Jurkat, Clone E6-1 (cell line): ENCODE results near the gene NHSL2.

ENCODE experiments used
- DNase-seq: peaks from one replicate; pipeline ENCODE4 v3.0.0-alpha.2; 2011; ENCODE audit warnings: low read depth, low spot score
- H3K4me3 ChIP-seq: 2 replicates; pipeline ENCODE4 v1.5.1; 2011; ENCODE audit warnings: mild to moderate bottlenecking, low read length, control low read depth, moderate library complexity

The NHSL2 gene

DNA sequence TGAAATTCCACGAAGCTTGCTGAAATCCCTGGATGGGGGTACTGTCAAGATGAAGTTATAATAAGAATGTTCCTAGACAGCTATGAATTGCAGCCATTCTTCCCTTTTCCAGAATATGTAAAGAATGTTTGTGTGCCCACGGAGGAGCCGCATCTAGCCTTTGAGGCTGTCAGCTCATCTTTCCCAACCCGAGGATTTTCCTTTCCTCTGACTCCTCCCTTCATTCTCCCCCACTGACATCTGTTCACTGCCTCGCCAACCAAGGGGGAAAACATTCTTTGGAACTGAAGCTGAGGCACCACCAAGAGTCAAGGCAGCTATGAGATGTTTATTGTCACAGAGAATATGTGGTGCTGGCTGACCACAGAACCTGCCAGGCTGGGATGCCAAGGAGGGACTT, 8.8 kb downstream of the NHSL2 start:
- H3K4me3 ChIP-seq = no peak overlapping the region
- no peak for DNase-seq

DNA sequence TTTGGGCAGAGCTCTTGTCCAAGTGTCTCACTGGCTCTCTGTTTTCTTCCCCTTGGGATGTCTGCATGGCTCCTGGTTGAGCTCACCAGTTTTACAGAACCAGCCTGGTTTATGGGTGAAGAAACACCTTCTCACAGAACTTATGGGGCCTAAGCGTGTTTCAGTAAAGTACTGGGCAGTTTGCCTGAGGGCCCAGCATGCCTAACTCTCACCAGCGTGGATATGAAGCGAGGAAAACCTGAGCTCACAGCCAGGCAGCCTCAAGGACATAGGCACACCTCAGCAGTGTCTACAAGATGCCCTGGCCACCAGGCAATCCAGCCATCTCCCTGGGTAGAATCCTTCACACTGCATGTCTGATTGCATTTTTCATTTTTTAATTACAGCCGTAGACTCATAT, 9.2 kb downstream of the NHSL2 start:
- no peak overlapping the region for H3K4me3 ChIP-seq
- no peak for DNase-seq

DNA sequence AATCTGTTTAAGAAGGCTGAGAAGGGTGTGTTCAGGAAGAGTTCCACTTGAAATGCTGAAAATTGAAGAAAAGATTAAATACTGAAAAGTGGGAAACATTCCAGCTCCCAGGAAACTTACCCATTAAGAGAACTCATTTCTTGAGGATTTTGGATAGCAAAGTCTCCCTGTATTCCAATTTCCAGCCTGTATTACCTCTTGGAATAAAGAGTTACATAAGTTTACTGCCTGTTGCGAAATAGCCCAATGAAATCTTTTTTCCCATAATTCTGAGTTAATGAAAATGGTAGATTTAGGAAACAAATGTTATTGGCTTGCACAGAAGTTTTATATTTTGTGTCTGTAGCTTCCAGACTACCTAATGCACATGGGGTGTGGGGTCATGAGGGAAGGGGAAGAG, 12.0 kb downstream of the NHSL2 start:
- no peak for DNase-seq

DNA sequence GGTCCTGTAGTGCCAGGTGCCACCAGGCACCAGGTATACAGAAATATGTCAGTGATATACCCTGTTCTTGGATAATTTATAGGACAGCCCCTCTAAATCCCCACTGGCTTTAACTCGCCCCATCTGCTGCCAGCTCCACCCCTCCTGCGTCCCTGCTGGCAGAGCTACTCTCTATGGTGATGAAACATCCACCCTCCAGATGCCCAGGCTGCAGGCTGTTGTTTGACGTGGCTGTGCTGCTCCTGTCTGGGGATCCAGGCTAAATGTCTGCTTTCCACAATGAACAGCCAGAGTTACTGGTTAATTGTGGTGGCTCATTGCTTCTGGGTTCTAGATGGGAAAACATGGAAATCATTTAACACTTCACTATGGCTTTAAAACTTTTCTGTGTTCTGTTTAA, 12.9 kb downstream of the NHSL2 start:
- no peak overlapping the region for H3K4me3 ChIP-seq
- DNase-seq = no peak

More for the DNA sequence above, 12.0 kb downstream of the NHSL2 start:
- H3K4me3 ChIP-seq = no peak overlapping the region

DNA sequence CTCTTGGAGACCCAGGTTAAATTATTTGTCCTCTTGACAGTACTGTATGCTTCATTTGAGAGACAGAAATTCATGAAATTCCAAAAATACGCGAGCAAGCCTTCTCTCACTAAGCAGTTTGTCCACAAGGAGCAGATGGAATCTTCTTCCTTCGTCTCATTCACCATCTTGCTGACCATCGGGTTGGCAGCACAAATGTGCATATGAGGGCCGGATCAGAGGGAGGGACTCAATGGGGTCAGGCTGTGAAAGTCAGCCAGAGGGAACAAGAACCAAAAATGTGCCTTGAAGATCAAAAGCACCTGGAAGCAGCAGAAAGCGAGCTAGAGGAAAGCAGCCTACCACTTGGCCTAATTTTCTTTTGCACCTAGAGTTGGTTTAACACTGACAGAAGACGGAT, 16.4 kb downstream of the NHSL2 start:
- DNase-seq = no peak
- H3K4me3 ChIP-seq = no peak overlapping the region

DNA sequence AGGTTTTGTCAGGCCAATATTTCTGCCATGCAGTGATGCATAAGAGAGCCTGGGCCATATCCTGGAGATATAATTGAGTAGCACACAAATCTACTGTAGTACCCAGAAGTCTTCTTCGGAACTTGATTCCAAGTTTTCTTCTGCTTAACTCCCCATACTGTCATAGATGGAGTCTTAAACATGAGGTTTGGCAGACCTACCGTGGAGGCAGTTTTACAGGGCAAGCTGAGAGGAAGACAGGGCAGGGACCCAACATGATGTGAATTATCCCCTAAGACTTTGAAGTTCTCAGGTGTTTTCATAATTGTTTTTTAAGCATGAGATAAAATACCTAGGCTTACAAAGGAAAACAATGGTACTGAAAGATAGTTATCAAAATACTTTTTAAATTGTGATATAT, 18.2 kb downstream of the NHSL2 start:
- H3K4me3 ChIP-seq = no peak overlapping the region
- no peak for DNase-seq

DNA sequence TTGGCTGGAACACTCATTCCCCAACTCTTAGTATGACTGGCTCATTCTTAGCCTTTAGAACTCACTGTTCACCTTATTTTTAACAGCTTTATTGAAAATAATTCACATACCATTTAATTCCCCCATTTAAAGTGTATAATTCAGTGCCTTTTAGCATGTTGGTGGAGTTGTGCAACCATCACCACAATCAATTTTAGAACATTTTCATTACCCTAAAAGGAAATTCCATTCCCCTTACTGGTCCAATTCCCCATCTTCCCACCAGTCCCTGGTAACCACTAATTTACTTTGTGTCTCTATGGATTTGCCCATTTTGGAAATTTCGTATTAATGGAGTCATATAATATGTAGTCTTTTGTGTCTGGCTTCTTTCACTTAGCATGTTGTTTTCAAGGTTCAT, 19.7 kb downstream of the NHSL2 start:
- H3K4me3 ChIP-seq = no peak overlapping the region
- no peak for DNase-seq

DNA sequence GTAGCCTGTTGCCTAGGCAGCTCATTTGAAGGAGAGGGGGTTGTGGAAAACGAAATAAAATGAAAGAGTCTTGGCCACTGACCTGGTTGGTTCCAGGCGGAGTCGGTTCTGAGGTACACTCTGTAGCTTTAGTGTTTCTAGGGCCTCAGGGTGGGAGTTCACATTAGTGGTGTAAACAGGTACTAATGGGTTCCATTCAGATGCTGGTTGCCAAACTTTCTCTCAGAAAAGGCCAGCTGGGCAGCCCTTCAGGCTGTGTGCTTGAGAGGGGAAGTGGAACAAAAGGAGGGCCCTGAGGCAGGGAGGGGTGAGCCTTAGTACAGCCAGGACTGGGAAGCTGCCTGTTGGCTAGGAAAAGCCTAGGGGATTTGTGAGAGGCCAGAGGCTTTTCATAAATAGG, 24.8 kb downstream of the NHSL2 start:
- no peak overlapping the region for H3K4me3 ChIP-seq
- no peak for DNase-seq

DNA sequence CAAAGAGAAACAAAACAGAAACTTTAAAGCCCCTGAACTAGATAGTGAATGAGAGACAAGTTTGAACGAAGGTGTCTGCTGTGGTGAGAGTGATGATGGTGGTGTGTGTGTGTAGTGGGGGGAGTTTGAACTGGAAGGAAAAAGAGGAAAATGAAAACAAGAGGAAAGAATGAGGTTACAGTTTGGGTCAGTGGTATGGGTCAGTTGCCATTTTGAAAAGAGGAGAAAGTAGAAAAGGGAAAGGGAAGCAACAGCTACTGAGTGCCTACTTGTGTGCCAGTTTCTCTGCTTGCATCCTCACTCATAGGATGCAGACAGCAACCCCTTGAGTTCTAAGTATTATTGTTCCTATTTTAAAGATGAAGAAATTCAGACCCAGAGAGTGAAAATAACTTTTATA, 26.0 kb downstream of the NHSL2 start:
- DNase-seq = no peak
- H3K4me3 ChIP-seq = no peak overlapping the region

DNA sequence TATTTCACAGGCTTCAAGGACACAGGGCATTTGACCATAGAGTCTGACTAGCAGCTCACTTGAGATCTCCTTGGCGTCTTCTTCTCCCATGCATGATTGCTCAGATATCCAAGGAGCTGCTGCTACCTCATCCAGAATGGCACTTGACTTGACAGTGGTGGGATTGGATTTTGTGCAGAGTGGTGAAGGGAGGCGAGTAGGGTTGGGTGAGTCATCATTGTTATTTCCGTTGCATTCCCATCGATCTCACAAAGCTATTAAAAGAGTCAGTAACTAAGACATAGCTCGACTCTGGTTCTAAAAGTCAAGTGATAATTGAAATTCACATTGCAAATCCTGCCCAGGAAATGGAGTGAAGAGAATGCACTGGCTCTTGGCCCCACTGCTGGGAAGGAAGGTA, 27.7 kb downstream of the NHSL2 start:
- DNase-seq = no peak
- no peak overlapping the region for H3K4me3 ChIP-seq

DNA sequence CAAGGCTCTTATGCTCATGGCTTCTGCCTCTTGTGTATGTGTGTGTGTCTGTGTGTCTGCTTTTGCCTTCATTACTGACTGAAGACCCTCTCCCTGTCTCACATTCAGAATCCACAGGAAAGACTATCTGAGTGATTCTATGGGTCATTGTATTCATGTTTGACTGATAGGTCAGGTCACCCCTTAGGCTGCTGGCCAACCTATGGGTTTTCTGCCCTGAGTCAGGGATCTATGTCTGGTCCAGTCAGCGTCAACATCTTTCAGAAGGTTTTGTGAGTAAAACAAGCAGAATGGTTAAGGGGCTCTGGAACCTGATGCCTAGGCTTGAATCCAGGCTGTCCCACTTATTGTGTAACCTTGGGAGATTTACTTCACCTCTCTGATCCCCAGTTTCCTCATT, 30.5 kb downstream of the NHSL2 start:
- no peak overlapping the region for H3K4me3 ChIP-seq
- no peak for DNase-seq

DNA sequence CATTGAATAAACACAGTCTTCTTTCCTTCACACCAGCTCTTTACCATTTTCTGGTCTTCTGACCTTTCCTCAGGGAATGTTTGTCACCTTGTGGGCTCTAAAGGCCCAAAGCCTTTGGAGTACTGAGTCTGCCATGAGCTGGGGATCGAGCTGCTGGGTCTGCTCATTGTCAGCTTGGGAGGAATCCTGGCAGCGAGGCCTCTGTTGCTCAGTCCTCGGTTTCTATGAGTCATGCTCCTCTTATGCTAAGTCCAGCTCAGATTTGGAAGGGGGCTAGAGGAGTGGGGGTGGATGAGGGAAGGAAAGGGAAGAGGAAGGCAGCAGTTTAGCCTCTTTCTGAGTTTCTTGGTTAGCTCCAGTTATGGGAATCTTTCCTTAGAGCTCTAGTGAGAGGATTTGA, 31.1 kb downstream of the NHSL2 start:
- no peak overlapping the region for H3K4me3 ChIP-seq
- DNase-seq = no peak

DNA sequence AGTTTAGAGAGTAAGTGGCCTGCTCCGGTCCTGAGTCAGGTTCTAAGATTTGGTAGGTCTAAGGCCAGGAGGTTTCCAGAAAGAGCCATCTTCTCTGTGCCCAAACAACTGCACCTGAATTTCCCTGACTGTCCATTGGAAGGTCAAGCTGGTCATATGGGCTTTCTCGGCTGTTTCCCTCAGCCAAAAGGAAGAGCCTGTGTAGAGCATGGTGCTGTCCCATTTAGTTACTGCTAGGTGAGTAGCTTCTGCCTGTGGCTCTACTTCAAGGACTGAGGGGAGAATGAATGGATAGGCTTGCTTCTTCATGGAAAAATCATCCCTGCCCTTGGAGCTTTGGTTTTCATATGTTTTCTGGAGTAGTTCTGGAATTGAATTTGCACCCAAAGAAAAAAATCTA, 33.7 kb downstream of the NHSL2 start:
- DNase-seq = no peak
- H3K4me3 ChIP-seq = no peak overlapping the region

DNA sequence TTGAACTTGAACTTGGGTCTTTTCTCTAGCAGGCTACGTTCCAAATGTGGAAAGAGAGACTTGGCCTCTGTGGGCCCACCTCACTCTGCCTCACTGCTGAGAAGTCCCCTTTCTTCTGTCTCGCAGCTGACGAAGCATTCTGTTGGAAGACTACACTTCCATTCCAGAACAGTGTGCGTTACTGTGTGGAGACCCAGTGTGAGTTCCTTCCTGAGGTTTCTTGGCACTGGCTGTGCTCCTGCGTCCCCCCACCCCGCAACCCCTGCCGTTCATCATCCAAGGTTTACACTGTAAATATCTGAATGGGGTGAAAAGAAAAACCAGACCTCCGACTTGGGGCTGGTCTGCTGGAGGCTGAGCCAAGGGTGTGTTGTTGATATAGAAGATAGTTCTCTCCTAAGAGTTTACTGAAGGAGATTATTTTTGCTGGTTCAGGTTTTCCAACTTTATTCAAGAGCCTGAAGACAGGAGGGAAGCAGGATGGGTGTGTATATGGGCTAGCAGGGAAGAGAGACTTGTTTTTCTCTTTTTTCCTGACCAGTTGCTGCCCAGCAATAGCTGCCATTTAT, 34.7 kb downstream of the NHSL2 start:
- no peak for DNase-seq
- H3K4me3 ChIP-seq = no peak overlapping the region

DNA sequence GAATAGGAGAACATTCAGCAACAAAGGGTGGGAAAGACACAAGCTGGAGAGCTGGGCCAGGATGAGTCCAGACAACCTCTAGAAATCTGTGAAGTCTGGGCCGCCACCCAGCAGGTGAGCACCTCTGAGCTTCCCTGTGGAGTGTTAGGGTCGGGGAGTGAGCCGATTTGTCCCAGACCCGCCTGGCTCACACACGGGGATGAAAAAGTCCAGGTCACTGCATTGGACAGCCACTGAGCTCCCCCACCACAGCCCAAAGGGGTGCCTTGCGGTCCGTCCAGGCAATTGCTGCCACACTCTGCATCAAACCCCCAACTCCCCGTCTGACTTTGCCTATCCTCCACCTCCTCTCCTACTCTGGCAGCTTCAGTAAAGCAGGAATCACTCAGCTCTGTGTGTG, 38.7 kb downstream of the NHSL2 start:
- no peak for DNase-seq

DNA sequence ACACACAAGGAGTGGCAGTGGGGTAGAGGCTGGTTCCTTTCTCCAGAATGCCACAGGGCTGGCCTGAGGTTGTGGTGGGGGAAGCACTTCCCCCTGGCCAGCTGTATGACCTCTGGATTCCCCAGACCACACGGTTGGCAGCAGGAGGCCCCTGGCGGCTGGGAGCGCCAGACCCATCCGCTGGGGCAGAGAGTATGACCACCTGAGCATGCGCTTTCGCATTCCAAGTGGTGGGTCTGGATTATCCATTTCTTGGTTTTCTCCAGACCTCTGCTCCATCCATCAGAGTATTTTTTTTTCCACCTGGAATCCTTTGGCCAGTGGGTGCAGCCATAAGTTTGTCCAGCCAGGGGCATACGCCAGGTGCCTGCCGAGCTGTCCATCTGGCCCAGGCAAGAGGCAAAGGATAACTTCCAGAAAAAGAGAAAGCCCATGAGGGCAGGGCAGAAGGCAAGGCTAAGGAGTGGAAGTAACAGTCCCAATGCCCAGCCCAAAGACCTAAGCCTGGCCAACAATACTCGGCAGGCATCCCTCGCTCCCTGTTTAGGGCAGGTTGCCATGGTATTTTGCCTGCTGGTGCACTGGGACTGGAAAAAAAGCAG, 39.3 kb downstream of the NHSL2 start:
- no peak for DNase-seq
- H3K4me3 ChIP-seq = no peak overlapping the region

More for the DNA sequence above, 38.7 kb downstream of the NHSL2 start:
- no peak overlapping the region for H3K4me3 ChIP-seq

DNA sequence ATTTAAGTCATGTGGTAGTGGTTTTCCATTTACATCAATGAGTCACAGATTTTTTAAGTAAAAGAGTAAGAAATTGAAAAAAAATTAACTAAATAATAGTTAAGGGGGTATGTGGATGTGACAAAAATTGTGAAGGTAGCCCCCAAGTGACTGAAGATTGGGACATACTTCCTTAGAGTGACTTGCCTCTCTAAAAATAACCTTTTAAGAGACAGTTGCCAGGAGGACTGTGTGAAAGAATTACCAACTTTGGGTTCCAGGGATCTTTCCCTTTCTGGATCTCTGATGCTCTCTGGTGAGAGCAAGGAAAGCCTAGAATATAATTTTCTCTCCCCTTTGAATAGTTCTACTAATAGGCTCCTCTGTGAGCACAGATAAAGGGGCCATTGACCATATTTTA, 42.7 kb downstream of the NHSL2 start:
- no peak for DNase-seq

DNA sequence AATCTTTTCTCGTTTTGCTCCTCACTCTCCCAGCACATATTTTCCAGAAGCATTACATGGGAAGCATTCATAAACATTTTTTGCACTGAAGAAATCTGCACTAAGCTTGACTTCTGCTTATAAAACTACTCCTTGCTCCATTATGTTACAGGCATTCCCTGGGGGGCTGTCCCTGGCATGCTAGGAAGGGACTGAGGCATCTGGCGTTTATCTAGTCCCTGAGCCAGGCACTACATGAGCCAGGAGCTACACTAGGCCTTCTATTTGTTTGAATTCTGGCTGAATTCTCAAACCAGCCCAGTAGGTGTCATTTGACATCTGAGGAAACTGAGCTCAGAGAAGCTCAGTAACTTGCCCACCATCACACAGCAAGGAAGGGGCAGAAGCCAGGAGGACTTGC, 43.3 kb downstream of the NHSL2 start:
- no peak for DNase-seq
- H3K4me3 ChIP-seq = no peak overlapping the region

More for the DNA sequence above, 42.7 kb downstream of the NHSL2 start:
- H3K4me3 ChIP-seq = no peak overlapping the region

DNA sequence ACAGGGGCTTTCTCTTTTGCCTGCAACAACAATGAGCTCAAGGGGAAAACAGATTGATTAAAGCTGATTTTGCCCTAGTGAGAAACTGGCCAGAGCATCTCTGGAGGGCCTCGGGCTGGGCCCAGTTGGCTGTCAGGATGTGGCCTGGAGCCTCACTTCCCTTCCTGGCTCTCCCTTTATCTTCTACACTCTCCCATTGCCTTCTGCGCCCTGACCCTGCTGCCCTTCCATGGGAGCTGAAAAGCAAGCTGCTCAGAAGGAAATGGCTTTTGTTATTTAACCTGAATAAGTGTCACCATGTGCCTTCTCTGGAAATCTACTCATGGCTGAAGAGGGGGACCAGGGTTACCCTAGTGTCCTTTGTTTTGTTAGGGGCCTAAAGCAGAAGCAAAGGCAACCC, 43.8 kb downstream of the NHSL2 start:
- H3K4me3 ChIP-seq = no peak overlapping the region
- no peak for DNase-seq

DNA sequence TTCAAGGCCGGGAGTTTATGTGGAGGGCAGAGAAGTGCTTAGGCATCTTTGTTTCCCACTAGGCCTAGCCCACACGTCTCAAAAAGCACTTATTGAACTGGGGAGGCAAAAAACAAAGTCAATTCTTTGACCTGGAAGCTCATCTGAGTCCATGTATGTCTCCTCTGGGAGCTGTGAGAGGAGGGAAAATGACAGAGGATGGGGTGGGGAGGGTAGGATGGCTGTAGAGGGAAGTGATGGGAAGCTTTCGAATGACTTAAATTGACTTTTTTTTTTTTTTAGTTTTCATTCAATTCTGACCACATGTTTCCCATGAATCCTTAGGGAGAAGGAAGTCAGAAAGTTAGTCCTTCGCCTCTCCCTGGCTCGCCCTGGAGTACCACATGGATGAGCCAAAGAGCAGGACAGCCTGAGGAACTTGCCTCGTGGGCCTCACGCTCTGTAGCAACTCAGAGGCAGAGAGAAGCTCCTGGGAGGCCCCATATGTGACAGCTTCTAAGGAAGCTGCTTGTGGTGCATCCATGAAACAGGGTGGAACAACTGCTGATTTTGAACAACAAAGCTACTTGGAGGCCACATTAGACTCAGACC, 45.0 kb downstream of the NHSL2 start:
- no peak for DNase-seq
- H3K4me3 ChIP-seq = no peak overlapping the region

DNA sequence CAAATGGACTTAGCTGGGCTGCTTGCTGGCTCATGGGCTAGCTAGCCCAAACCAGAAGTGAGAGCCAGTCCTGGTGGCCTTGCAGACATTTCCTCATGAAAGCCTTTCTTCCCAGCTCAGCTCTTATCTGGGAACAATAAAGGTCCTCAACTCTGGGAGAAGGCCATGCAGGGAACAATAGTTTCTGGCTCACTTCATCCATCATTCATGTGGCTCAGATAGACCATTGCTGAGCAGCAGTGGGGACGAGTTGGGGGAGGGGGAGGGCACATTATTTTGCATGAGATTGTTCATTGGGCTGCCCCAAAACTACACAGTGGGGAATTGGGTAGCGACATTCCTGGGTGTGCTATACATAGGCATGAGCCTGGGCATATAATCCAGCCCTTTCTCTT, 47.6 kb downstream of the NHSL2 start:
- DNase-seq = no peak
- no peak overlapping the region for H3K4me3 ChIP-seq
